ENCODE data around the gene ERI3. TPM values are rescaled to one million over a fixed set of nuclear protein-coding genes. Genes with fewer than 3 reads are reported as not detected.

Gene ERI3
- total RNA-seq, 2 donors from 2014 or later, result 71.9 to 92.1 TPM

DNA sequence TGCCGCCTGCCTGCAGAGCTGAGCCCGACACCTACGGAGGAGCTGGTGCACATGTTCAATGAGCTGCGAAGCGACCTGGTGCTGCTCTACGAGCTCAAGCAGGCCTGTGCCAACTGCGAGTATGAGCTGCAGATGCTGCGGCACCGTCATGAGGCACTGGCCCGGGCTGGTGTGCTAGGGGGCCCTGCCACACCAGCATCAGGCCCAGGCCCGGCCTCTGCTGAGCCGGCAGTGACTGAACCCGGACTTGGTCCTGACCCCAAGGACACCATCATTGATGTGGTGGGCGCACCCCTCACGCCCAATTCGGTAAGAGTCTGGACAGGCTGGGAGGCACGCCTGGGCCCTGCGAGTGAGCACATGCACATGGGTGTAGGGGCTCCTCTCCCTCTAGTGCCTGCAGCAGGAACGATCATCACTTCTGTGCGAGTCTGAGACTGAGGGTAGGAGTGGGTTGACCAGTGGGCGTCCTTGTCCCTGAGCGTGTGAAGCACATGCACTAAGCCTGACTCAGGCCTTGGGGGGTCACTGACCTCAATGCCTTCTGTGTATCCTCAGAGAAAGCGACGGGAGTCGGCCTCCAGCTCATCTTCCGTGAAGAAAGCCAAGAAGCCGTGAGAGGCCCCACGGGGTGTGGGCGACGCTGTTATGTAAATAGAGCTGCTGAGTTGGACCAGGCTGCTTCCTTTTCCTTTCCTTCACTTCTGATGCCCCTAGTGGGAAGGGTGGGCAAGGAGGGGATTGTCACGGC, 134.9 kb downstream of the ERI3 start:
- Histone ChIP-seq H3K4me3 (ENCODE audit: low read length) (no peak overlapping the region), H3K9me3 (ENCODE audit: control insufficient read depth, low read length) (no peaks in the 10 kb centered on the region), H3K36me3 (ENCODE audit: control insufficient read depth, insufficient read depth, low read length) (peaks cover 59% of the 10 kb centered on the region), H3K9ac (ENCODE audit: extremely low read depth, low read length, poor library complexity, severe bottlenecking) (no peak overlapping the region), H3K27me3 (ENCODE audit: control insufficient read depth, insufficient read depth, low read length, poor library complexity, severe bottlenecking) (no peaks in the 10 kb centered on the region), H3K27ac (ENCODE audit: low read depth, low read length) (no peak overlapping the region), H3K4me1 (ENCODE audit: control insufficient read depth, insufficient read depth, low read length) (no peaks in the 10 kb centered on the region)
- Mint-ChIP-seq H3K27me3 (ENCODE audit: insufficient read depth) (no peaks in the 10 kb centered on the region), H3K9me3 (peaks cover under 1% of the 10 kb centered on the region), H3K36me3 (ENCODE audit: low read depth) (peaks cover 38% of the 10 kb centered on the region), H3K4me1 (no peaks in the 10 kb centered on the region), H3K27ac (no peak overlapping the region), H3K4me3 (no peak overlapping the region)
- TF ChIP-seq, protein P1, sequence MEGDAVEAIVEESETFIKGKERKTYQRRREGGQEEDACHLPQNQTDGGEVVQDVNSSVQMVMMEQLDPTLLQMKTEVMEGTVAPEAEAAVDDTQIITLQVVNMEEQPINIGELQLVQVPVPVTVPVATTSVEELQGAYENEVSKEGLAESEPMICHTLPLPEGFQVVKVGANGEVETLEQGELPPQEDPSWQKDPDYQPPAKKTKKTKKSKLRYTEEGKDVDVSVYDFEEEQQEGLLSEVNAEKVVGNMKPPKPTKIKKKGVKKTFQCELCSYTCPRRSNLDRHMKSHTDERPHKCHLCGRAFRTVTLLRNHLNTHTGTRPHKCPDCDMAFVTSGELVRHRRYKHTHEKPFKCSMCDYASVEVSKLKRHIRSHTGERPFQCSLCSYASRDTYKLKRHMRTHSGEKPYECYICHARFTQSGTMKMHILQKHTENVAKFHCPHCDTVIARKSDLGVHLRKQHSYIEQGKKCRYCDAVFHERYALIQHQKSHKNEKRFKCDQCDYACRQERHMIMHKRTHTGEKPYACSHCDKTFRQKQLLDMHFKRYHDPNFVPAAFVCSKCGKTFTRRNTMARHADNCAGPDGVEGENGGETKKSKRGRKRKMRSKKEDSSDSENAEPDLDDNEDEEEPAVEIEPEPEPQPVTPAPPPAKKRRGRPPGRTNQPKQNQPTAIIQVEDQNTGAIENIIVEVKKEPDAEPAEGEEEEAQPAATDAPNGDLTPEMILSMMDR (conservative IDR thresholded peaks at IDR 0.05), result no peak
- WGBS, 2 experiments (ENCODE audit: insufficient coverage in 1 of 2, insufficient read length in 1 of 2), result 95 to 98% methylated on average over 21 to 31 of the region's 31 CpGs
- no peak for DNase-seq

DNA sequence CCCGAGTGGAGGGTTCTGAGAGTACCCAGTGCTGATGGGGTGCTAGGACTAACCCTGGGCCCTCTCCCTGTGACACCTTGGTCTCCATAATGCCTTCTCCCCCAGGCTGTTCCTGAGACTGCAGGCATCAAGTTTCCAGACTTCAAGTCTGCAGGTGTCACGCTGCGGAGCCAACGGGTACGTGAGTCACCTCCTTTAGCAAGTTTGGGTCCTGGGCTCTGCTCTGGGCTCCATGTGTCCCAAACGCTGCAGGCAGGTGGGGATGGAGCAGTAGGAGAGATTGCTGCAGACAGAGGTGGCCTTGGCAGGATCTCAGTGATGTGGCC, 135.8 kb downstream of the ERI3 start:
- Mint-ChIP-seq H3K36me3 (ENCODE audit: low read depth) (peaks cover 41% of the 10 kb centered on the region), H3K27ac (no peak overlapping the region), H3K27me3 (ENCODE audit: insufficient read depth) (no peaks in the 10 kb centered on the region), H3K4me3 (no peak overlapping the region), H3K9me3 (no peaks in the 10 kb centered on the region), H3K4me1 (no peaks in the 10 kb centered on the region)
- H3K4me1 ChIP-seq (ENCODE audit: control insufficient read depth, insufficient read depth, low read length), result no peaks in the 10 kb centered on the region
- no peak overlapping the region for H3K4me3 ChIP-seq (ENCODE audit: low read length)
- no peak for DNase-seq
- 95 to 100% methylated on average over 5 to 6 of the region's 6 CpGs for WGBS, 2 experiments (ENCODE audit: insufficient coverage in 1 of 2, insufficient read length in 1 of 2)
- peaks cover 68% of the 10 kb centered on the region for H3K36me3 ChIP-seq (ENCODE audit: control insufficient read depth, insufficient read depth, low read length)
- H3K9me3 ChIP-seq (ENCODE audit: control insufficient read depth, low read length), result no peaks in the 10 kb centered on the region
- H3K27ac ChIP-seq (ENCODE audit: low read depth, low read length), result no peak overlapping the region
- no peaks in the 10 kb centered on the region for H3K27me3 ChIP-seq (ENCODE audit: control insufficient read depth, insufficient read depth, low read length, poor library complexity, severe bottlenecking)
- no peak overlapping the region for H3K9ac ChIP-seq (ENCODE audit: extremely low read depth, low read length, poor library complexity, severe bottlenecking)
- TF ChIP-seq, protein P1 (conservative IDR thresholded peaks at IDR 0.05), result no peak

DNA sequence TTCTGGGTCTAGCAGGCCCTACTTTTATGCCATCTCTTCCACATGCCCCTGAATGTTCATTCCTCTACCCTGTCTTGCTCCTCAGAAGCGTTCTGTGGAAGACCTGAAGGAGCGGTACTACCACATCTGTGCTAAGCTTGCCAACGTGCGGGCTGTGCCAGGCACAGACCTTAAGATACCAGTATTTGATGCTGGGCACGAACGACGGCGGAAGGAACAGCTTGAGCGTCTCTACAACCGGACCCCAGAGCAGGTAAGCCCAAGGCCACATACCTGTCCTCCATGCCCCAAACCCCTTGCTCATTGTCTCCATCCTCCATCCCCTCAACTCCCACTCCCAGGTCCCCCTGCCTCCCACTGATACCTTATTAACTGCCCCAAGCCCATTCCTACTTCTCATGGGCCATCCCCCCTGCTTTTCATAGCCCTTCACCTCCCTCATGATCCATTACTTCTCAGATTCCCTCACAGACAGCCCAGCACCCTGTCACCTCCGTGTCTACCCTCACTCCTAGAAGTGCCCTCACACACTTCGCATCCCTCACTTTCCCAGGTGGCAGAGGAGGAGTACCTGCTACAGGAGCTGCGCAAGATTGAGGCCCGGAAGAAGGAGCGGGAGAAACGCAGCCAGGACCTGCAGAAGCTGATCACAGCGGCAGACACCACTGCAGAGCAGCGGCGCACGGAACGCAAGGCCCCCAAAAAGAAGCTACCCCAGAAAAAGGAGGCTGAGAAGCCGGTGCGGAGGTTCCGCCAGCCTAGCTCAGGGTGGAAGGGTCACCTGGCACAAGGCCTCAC, 136.4 kb downstream of the ERI3 start:
- WGBS, 2 experiments (ENCODE audit: insufficient coverage in 1 of 2, insufficient read length in 1 of 2), result 92 to 94% methylated on average over 19 to 24 of the region's 24 CpGs

More for the DNA sequence above, 136.4 kb downstream of the ERI3 start:
- Histone ChIP-seq H3K4me1 (ENCODE audit: control insufficient read depth, insufficient read depth, low read length) (no peaks in the 10 kb centered on the region), H3K4me3 (ENCODE audit: low read length) (no peak overlapping the region), H3K27ac (ENCODE audit: low read depth, low read length) (no peak overlapping the region), H3K27me3 (ENCODE audit: control insufficient read depth, insufficient read depth, low read length, poor library complexity, severe bottlenecking) (no peaks in the 10 kb centered on the region), H3K9ac (ENCODE audit: extremely low read depth, low read length, poor library complexity, severe bottlenecking) (no peak overlapping the region), H3K36me3 (ENCODE audit: control insufficient read depth, insufficient read depth, low read length) (peaks cover 68% of the 10 kb centered on the region), H3K9me3 (ENCODE audit: control insufficient read depth, low read length) (no peaks in the 10 kb centered on the region)
- peak overlapping the region; percentile 57 for H3K27ac Mint-ChIP-seq
- H3K36me3 Mint-ChIP-seq (ENCODE audit: low read depth), result peaks cover 41% of the 10 kb centered on the region
- no peaks in the 10 kb centered on the region for H3K27me3 Mint-ChIP-seq (ENCODE audit: insufficient read depth)
- no peak overlapping the region for H3K4me3 Mint-ChIP-seq
- H3K9me3 Mint-ChIP-seq, result no peaks in the 10 kb centered on the region
- peaks cover 5% of the 10 kb centered on the region for H3K4me1 Mint-ChIP-seq
- TF ChIP-seq, protein P1 (conservative IDR thresholded peaks at IDR 0.05), result no peak
- DNase-seq, result no peak

Data from endodermal cell (in vitro differentiated cells).